ENCODE measurements around the gene CDC42EP5.

CDC42EP5 gene

DNA sequence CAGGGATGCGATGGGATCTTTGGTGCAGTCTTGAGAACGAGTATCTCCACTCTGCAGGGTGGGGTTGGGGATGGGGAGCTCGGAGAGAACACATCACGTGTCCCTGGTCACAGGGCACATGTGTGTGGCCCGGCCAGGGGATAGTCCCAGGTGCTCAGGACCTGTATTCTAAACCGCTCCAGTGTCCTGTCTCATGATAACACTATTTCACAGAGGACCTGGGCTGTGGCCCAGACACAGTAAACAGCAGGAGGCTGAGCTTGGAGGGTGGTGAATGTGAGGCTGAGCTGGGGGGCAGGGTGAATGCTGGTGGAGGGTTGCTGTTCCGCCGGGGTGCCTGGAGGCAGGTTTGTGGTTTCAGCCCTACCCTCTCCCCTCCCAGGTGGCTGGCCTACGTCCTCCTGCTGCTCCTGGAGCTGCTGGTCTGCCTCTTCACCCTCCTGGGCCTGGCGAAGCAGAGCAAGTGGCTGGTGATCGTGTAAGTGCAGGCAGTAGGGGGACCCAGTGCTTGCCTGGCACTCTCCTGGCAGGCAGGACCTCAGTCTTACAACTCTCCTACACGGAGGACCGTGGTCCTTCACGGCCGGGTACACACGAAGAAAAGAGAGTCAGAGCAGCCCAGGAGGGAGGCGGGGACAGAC, 46.7 kb downstream of the CDC42EP5 start:
- no peak overlapping the region for H3K27ac Mint-ChIP-seq
- intact Hi-C loops (cut with micrococcal nuclease), result no loop called here
- H3K27me3 Mint-ChIP-seq, result peaks cover 91% of the 10 kb centered on the region
- H3K9me3 Mint-ChIP-seq, result no peaks in the 10 kb centered on the region
- no peaks in the 10 kb centered on the region for H3K36me3 Mint-ChIP-seq (ENCODE audit: low read depth)
- peaks cover 22% of the 10 kb centered on the region for H3K4me1 Mint-ChIP-seq (ENCODE audit: low read depth)
- H3K4me3 Mint-ChIP-seq, result no peak overlapping the region

DNA sequence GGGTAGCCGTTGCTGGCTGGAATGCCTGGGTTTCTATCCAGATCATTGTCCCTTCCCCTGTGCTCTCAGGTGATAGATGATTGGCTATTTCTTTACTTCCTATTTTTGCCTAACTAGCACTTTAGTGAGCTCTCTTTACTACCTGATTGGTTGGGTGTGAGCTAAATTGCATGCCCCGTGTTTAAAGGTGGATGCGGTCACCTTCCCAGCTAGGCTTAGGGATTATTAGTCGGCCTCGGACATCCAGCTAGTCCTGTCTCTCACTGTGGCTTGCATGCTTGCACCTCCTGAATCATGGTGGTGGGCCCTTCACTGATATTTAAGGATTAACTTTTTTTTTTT, 47.7 kb downstream of the CDC42EP5 start:
- no peak overlapping the region for H3K27ac Mint-ChIP-seq
- no peaks in the 10 kb centered on the region for H3K9me3 Mint-ChIP-seq
- H3K36me3 Mint-ChIP-seq (ENCODE audit: low read depth), result no peaks in the 10 kb centered on the region
- H3K4me3 Mint-ChIP-seq, result no peak overlapping the region
- H3K27me3 Mint-ChIP-seq, result peaks cover 88% of the 10 kb centered on the region
- intact Hi-C loops (cut with micrococcal nuclease), result no loop called here
- H3K4me1 Mint-ChIP-seq (ENCODE audit: low read depth), result peaks cover 14% of the 10 kb centered on the region

DNA sequence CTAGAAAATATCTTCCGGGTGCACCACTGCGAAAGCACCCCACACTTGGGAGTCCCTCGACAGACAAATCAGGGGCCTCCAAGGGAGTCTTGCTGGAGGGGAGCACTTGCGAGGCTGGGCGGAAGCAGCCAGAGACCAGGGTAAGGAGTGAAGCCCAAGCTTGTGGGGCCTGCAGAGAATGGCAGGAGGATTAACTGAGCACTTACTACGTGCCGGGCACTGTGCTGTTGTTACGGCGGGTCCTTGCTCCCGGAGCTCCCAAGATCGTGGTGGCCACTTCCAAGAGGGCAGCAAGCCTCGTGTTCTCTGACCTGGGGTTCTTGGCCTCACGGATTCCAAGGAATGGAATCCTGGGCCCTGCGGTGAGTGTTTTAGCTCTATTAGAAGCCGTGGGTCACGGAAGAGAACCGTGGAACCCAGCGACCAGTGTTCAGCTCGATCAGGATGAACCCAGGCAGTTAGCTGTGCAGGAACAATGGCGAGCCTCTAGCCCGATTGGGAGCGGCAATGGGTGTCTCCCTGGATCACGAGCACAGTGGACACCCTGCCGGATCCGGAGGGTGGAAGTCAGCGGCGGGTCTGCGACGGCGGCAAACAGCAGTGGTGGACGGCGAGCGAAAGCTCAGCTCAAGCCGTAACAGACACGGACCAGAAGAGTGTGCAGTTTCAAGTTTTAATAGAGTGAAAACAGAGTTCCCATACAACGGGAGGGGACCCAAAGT, 48.3 kb downstream of the CDC42EP5 start:
- Mint-ChIP-seq H3K9me3 (no peaks in the 10 kb centered on the region), H3K36me3 (ENCODE audit: low read depth) (no peaks in the 10 kb centered on the region), H3K27ac (no peak overlapping the region), H3K4me3 (no peak overlapping the region), H3K4me1 (ENCODE audit: low read depth) (peaks cover 10% of the 10 kb centered on the region), H3K27me3 (peaks cover 87% of the 10 kb centered on the region)
- intact Hi-C loops (cut with micrococcal nuclease), result no loop called here

DNA sequence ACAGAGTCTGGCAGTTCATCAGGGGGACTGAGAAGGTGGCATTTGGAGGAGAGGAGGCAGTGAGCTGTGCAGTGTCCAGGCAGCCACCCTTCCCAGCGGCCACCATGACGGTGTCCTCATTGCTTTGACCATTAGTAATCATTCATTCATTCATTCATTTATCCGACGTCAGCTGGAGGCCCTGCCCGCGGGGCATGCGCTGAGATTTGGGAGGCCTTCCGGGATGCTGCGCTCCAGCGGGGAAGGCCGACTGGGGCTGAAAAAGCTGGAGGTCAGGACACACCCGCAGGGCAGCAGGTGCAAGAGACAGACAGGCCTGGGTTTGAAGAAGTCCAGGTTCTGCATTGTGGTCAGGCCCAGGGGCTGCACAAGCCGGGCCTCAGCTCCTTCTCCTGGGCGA, 48.9 kb downstream of the CDC42EP5 start:
- intact Hi-C loops (cut with micrococcal nuclease), result no loop called here
- H3K27ac Mint-ChIP-seq, result no peak overlapping the region
- H3K9me3 Mint-ChIP-seq, result no peaks in the 10 kb centered on the region
- peaks cover 10% of the 10 kb centered on the region for H3K4me1 Mint-ChIP-seq (ENCODE audit: low read depth)
- no peaks in the 10 kb centered on the region for H3K36me3 Mint-ChIP-seq (ENCODE audit: low read depth)
- no peak overlapping the region for H3K4me3 Mint-ChIP-seq
- peaks cover 87% of the 10 kb centered on the region for H3K27me3 Mint-ChIP-seq

DNA sequence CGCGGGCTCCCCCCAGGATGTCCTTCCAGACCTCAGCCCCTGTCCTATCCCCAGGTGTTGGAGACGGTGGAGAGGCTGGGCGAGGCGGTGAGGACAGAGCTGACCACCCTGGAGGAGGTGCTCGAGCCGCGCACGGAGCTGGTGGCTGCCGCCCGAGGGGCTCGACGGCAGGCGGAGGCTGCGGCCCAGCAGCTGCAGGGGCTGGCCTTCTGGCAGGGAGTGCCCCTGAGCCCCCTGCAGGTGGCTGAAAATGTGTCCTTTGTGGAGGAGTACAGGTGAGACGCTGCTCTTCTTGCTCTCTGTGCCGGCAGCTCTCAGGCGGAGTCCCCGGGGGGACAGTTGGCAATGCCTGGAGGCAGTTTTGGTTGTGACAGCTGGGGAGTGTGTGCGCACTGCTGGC, 51.0 kb downstream of the CDC42EP5 start:
- intact Hi-C loops (cut with micrococcal nuclease), result no loop called here
- H3K36me3 Mint-ChIP-seq (ENCODE audit: low read depth), result no peaks in the 10 kb centered on the region
- no peak overlapping the region for H3K27ac Mint-ChIP-seq
- peaks cover 86% of the 10 kb centered on the region for H3K27me3 Mint-ChIP-seq
- H3K4me3 Mint-ChIP-seq, result no peak overlapping the region
- peaks cover 21% of the 10 kb centered on the region for H3K4me1 Mint-ChIP-seq (ENCODE audit: low read depth)
- no peaks in the 10 kb centered on the region for H3K9me3 Mint-ChIP-seq

DNA sequence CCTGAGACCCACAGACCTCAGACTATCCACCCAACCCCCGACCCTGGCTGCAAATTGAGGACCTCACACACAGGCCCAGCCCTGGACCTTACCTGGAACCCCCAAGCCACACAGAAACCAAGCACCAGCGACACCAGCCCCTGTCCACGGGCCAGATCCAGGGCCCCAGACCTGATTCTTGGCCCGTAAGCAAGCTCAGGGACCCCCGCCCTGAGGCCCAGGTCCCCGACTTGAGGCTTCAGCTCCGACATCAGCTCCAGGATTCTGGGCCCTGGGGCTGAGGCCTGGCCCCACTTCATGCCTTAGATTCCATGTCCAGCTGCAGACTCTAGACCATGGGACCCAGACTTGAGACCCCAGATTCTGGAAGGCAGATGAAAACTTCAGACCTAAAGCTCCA, 51.6 kb downstream of the CDC42EP5 start:
- Mint-ChIP-seq H3K4me1 (ENCODE audit: low read depth) (peaks cover 24% of the 10 kb centered on the region), H3K9me3 (no peaks in the 10 kb centered on the region), H3K27ac (no peak overlapping the region), H3K27me3 (peaks cover 85% of the 10 kb centered on the region), H3K4me3 (no peak overlapping the region), H3K36me3 (ENCODE audit: low read depth) (no peaks in the 10 kb centered on the region)
- intact Hi-C loops (cut with micrococcal nuclease), result no loop called here

DNA sequence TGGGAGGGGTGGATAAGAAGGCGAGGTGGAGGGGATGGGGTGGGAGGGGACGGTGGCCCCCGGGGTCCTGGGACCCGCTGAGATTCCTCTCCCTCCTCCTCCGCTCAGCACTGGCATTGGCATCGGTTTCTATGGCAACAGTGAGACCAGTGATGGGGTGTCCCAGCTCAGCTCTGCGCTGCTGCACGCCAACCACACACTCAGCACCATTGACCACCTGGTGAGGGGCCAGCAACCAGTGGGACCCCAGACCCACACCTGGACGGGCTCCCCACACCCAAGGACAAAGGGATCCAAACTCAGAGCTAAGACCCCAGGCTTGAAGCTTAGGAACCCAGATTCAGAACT, 52.0 kb downstream of the CDC42EP5 start:
- Mint-ChIP-seq H3K27ac (no peak overlapping the region), H3K9me3 (no peaks in the 10 kb centered on the region), H3K27me3 (peaks cover 85% of the 10 kb centered on the region), H3K36me3 (ENCODE audit: low read depth) (no peaks in the 10 kb centered on the region), H3K4me3 (no peak overlapping the region), H3K4me1 (ENCODE audit: low read depth) (peaks cover 24% of the 10 kb centered on the region)
- intact Hi-C loops (cut with micrococcal nuclease), result no loop called here

DNA sequence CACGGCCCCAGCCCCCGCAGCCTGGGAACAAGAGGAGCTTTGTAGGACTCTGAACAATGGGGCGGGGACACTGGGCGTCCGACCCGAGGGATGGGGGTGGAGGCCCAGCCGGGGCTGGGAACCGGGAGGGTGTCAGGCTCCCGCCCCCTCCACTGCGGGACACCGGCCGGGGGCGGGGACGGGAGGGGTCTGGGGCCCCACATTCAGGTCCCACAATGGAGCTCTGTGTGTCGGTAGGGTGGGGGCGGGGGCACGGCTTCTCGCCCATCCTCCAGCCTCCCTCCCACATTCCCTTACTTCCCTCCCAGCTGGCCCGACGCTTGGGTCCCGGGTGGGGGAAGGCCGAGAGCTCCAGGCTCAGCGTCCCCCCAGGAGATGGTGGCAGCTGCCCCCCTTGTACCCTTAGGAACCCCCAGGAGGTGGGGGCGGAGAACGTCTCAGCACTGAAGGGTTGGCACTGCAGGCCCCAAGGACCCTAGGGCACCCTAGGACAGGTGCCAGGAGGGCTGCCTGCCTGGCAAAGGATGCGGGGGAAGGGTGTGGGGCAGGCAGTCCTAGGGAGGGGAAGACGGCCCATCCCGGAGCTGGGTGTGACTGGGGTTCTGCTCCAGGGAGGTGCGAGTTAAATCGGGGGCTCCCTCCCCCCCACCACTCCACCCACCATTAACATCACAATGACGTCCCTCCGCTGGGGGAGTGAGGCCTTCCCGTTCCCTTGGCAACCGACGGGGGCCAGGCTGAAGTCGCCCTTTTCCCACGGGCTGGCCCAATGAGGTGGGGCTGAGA, 52.5 kb downstream of the CDC42EP5 start:
- Mint-ChIP-seq H3K4me3 (no peak overlapping the region), H3K4me1 (ENCODE audit: low read depth) (peaks cover 24% of the 10 kb centered on the region), H3K9me3 (no peaks in the 10 kb centered on the region), H3K27ac (no peak overlapping the region), H3K27me3 (peaks cover 85% of the 10 kb centered on the region), H3K36me3 (ENCODE audit: low read depth) (no peaks in the 10 kb centered on the region)
- intact Hi-C loops (cut with micrococcal nuclease), result no loop called here

DNA sequence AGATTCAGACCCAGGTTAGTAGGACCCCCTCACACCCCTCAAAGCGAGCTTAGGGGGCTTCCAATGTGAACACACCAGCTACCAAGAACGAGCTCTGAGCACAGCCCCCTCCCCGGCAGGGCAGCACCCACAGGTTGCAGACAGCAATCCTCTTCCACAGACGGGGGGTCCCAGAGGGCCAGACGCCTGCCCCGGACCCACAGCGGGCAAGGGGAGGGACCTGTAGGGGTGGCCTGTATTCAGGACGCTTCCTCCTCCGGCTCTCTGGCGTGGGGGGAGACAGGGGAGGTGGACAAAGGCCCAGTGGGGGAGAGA, 53.1 kb downstream of the CDC42EP5 start:
- H3K4me1 Mint-ChIP-seq (ENCODE audit: low read depth), result peaks cover 20% of the 10 kb centered on the region
- H3K27me3 Mint-ChIP-seq, result peaks cover 82% of the 10 kb centered on the region
- H3K36me3 Mint-ChIP-seq (ENCODE audit: low read depth), result no peaks in the 10 kb centered on the region
- H3K27ac Mint-ChIP-seq, result no peak overlapping the region
- no peak overlapping the region for H3K4me3 Mint-ChIP-seq
- intact Hi-C loops (cut with micrococcal nuclease), result no loop called here
- no peaks in the 10 kb centered on the region for H3K9me3 Mint-ChIP-seq

DNA sequence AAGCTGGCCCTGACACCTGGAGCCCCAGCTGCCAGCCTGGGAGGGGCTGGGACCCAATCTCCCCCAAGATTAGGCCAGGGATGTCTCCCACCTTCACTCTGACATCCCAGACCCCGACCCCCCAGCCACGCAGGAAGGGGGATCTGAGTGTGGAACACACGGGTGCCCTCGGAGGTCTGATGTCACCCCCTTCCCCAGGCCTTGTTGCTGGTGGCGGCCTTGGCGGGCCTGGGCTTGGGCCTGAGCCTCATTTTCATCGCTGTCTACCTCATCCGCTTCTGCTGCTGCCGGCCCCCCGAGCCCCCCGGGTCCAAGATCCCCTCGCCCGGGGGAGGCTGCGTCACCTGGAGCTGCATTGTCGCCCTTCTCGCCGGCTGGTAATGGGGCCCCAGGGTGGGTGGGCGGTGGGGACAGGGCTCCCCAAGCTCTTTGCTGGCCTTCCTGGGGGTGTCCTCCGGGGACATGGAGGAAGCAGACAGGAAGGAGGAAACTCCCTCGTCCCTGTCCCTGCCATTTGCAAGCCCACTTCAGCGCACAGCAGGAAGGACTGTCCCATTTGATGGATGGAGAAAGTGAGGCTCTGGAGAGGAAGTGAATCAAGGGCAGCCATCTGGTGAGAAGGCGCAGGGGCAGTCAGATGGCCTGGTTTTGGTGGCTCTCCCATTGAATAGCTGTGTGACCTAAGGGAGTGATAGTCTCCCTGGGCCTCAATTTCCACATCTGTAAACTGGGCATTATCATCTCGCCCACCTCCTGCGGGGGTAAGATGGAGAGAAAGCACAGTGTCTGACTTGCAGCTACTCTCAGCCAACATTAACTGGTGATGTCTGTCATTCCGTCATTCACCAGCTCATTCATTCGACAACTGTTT, 53.9 kb downstream of the CDC42EP5 start:
- Mint-ChIP-seq H3K36me3 (ENCODE audit: low read depth) (no peaks in the 10 kb centered on the region), H3K27ac (no peak overlapping the region), H3K4me1 (ENCODE audit: low read depth) (peaks cover 18% of the 10 kb centered on the region), H3K27me3 (peaks cover 82% of the 10 kb centered on the region), H3K9me3 (peaks cover 3% of the 10 kb centered on the region), H3K4me3 (no peak overlapping the region)
- intact Hi-C loops (cut with micrococcal nuclease), result no loop called here

DNA sequence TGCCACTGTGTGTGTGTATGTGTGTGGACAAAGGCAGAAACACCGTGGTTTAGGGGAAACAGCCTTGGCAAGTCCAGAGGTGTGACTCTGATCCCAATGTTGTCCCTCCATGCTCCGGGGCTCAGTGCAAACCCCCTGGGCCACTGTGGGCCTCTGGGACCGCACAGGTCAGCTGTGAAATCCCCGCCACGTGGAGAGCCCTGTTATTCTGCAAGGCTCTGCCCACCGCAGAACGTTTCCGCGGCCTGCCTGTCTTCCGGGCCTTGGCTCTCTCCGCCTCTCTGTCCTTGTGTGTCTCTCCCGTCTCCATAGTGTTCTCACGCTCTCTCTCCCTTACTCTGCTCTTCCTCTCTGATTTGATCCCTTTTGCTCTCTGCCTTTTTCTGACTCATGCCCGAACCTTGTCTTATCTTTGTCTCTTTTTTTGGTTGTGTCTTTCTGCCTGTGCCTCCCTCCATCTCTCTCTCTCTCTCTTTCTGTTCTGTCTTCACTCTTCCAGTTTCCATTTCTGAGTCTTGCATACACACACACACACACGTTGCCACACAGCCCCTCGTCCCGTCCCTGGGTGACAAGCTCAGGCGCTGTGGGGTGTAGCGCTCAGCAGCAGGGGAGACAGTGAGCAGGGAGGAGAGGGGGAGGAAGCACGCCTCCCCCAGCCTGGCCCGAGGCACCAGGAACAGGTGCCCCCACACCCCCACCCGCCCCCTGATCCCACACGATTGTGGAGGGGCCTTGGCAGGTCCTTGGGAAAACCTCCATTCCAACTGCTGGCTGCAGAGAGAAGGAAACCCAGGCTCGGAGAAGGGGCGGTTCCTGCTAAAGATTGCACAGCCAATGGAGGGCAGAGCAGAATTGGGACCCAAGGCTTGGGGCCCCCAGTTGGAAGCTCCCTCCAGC, 54.8 kb downstream of the CDC42EP5 start:
- no peaks in the 10 kb centered on the region for H3K36me3 Mint-ChIP-seq (ENCODE audit: low read depth)
- peaks cover 18% of the 10 kb centered on the region for H3K4me1 Mint-ChIP-seq (ENCODE audit: low read depth)
- H3K27ac Mint-ChIP-seq, result peak overlapping the region; percentile 0
- peaks cover 82% of the 10 kb centered on the region for H3K27me3 Mint-ChIP-seq
- intact Hi-C loops (cut with micrococcal nuclease), result no loop called here
- H3K4me3 Mint-ChIP-seq, result no peak overlapping the region
- H3K9me3 Mint-ChIP-seq, result peaks cover 12% of the 10 kb centered on the region

DNA sequence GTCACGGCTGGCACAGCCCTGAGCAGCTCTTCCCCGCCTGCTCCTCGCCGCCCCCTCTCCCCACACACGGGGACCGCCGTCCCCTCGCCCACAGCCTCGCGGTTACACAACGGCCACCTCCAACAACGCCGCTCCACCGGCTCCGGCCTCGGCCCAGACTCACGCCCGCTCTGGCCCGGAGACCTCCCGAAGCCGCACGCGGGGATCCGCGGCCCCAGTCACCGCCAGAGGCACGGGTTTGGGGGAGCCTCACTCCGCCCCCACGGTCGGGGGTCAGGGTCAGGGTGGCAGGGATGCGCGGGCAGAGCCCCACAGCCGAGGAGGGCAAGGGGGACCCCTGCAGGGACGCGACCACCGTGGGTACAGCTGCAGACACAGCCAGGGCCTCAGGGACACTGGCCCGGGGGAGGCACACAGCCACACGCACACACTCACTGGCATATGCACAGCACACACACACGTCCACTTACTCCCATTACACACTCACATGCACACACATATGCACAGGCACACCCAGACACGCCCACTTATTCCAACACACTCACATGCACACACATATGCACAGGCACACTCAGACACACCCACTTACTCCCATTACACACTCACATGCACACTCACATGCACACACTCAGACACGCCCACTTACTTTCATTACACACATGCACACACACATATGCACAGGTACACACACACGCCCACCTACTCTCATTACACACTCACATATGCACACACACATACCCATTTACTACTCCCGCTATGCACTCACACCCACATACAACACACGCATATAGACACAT, 56.2 kb downstream of the CDC42EP5 start:
- no peaks in the 10 kb centered on the region for H3K36me3 Mint-ChIP-seq (ENCODE audit: low read depth)
- H3K9me3 Mint-ChIP-seq, result peaks cover 15% of the 10 kb centered on the region
- intact Hi-C loops (cut with micrococcal nuclease), result no loop called here
- no peak overlapping the region for H3K27ac Mint-ChIP-seq
- peaks cover 79% of the 10 kb centered on the region for H3K27me3 Mint-ChIP-seq
- H3K4me3 Mint-ChIP-seq, result no peak overlapping the region
- peaks cover 18% of the 10 kb centered on the region for H3K4me1 Mint-ChIP-seq (ENCODE audit: low read depth)
